ENCODE results near the gene PCDHGB1.
"Not testable (repeated sequence)": the region's sequence is repeated elsewhere in the genome, so short reads cannot be mapped to it uniquely, and the experiment has no call there.

Gene PCDHGB1

GRCh38 chr5:141338538-141339306 is 11.2 kb upstream of the PCDHGB1 start, which contains the start of gene PCDHGA2:
TSS of gene PCDHGA2 (plus strand) at chr5:141338760.
- DNase-seq (ENCODE audit: low read depth): peak; percentile 44
- peak within 1 kb of the TSS; percentile 38 for H3K4me3 ChIP-seq (ENCODE audit: low read length)
- TF ChIP-seq CTCF (IDR thresholded peaks at IDR 0.05; ENCODE audit: insufficient read depth, low read depth, low read length, missing control alignments): peak; percentile 48

- not testable (repeated sequence) for DNase-seq (ENCODE audit: low read depth)
Measured at GRCh38 chr5:141340781-141341354, 9.0 kb upstream of the PCDHGB1 start.

GRCh38 chr5:141342773-141343172 is 7.1 kb upstream of the PCDHGB1 start:
- no peak for DNase-seq (ENCODE audit: low read depth)
- no peak for TF ChIP-seq CTCF (IDR thresholded peaks at IDR 0.05; ENCODE audit: insufficient read depth, low read depth, low read length, missing control alignments)
- no peak overlapping the region for H3K4me3 ChIP-seq (ENCODE audit: low read length)

More at GRCh38 chr5:141340781-141341354, 9.0 kb upstream of the PCDHGB1 start:
- H3K4me3 ChIP-seq (ENCODE audit: low read length): not testable (repeated sequence)

- H3K4me3 ChIP-seq (ENCODE audit: low read length): peak within 1 kb of the TSS; percentile 12
- peak; percentile 34 for TF ChIP-seq CTCF (IDR thresholded peaks at IDR 0.05; ENCODE audit: insufficient read depth, low read depth, low read length, missing control alignments)
- DNase-seq (ENCODE audit: low read depth): peak; percentile 53
Measured at GRCh38 chr5:141343242-141343952, 6.5 kb upstream of the PCDHGB1 start, which contains the start of gene PCDHGA3. TSS of gene PCDHGA3 (plus strand) at chr5:141343829. CDS start at chr5:141344034, 205 bp downstream.

- no peak for TF ChIP-seq CTCF (IDR thresholded peaks at IDR 0.05; ENCODE audit: insufficient read depth, low read depth, low read length, missing control alignments)
- no peak for DNase-seq (ENCODE audit: low read depth)
- peak overlapping the region; percentile 12 for H3K4me3 ChIP-seq (ENCODE audit: low read length)
Measured at GRCh38 chr5:141343953-141344463, 5.9 kb upstream of the PCDHGB1 start.

GRCh38 chr5:141345327-141345726 is 4.6 kb upstream of the PCDHGB1 start:
- no peak for TF ChIP-seq CTCF (IDR thresholded peaks at IDR 0.05; ENCODE audit: insufficient read depth, low read depth, low read length, missing control alignments)
- H3K4me3 ChIP-seq (ENCODE audit: low read length): no peak overlapping the region
- no peak for DNase-seq (ENCODE audit: low read depth)

GRCh38 chr5:141346017-141346416 is 3.9 kb upstream of the PCDHGB1 start:
- not testable (repeated sequence) for DNase-seq (ENCODE audit: low read depth); H3K4me3 ChIP-seq (ENCODE audit: low read length)
